ENCODE results near the gene TUBA3D.
"Not testable (repeated sequence)": the region's sequence is repeated elsewhere in the genome, so short reads cannot be mapped to it uniquely, and the experiment has no call there.

- TF ChIP-seq CTCF (conservative IDR thresholded peaks at IDR 0.05; ENCODE audit: low read length): 0 out of 2 replicates have a peak, but pooled peaks have one; percentile 7
- not testable (repeated sequence) for TF ChIP-seq EZH2phosphoT487 (IDR thresholded peaks at IDR 0.05; ENCODE audit: borderline replicate concordance, low read depth, low read length)
Observed at GRCh38 chr2:131511969-131512870, 36.3 kb downstream of the TUBA3D start.

All from OCI-LY7 (cell line).